ENCODE results near the gene TMC7. TPM values are rescaled to one million over a fixed set of nuclear protein-coding genes. Genes with fewer than 3 reads are reported as not detected.
A peak's percentile ranks its signal among the peaks of the same experiment; 100 is the strongest.

TMC7 gene
- total RNA-seq, 1 experiment from 2014 or later: 1.6 TPM

DNA sequence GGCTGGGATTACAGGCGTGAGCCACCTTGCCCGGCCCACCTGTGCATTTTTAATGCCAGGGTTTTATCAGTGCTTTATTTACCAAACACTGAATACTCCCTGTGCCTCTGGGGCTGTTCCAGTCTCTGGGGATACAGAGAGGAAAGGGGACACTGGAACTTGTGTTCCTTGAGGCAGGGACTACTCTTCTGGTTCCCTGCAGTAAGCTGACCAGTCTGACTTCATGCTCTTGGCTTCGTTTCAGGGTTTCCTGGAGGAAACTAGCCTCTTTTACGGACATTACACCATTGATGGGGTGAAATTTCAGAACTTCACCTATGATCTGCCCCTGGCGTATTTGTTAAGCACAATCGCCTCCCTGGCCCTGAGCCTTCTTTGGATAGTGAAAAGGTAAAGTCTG lies 46.2 kb downstream of the TMC7 start:
- DNase-seq (ENCODE audit: low read depth): no peak

DNA sequence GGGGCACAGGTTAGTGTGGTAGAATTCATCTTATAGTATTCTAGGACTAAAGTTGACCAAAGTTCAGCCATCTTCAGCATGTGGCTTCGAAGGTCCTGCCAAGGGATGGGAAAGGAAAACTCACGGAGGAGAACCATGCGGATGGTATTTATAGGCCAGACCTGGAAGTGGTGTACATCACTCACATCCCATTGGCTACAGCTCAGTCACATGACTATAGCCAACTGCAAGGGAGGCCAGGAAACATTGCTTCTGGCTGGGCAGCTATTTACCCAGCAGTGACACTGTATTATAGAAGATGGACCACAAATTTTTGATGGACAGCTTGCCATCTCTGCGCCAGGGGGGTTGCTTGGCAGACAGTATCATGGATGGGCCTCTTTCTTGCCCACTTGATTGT lies 48.0 kb downstream of the TMC7 start:
- no peak for DNase-seq (ENCODE audit: low read depth)

DNA sequence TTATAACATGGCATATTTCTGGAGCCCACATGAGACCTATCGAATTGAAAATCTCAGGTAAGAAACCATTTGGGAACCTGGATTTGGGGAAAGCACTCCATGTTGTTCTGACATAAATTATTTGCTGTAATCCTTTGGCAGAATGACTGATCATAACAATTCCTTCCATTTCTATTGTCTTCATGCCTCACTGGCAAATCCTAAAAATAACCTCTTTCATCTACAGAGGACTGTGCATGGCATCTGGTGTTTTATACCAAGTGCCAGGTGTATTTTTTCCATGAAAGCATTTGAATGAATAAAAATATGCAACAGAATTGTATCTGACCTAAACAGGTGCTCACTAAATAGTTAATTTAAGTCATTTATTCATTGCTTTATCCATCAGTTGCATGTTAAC lies 50.0 kb downstream of the TMC7 start:
- DNase-seq (ENCODE audit: low read depth): no peak

DNA sequence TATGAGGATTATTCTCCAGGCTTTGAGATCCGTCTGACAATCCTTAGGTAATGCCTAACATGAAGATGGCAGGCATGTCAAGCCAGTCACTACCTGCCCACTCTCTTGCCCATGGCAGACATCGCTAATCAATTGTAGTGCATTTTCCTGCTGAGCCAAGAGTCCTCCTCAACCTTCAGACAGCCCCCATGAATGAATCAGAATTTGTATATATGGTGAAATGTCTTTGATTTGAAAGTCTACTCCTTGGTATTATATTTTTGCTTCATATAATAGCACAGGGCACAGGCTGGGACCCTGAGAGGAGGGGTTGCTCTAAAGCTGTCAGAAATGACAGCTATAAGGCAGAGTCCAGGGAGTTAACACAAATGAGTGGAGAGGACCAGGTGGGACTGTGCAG lies 56.7 kb downstream of the TMC7 start:
- DNase-seq (ENCODE audit: low read depth): no peak

DNA sequence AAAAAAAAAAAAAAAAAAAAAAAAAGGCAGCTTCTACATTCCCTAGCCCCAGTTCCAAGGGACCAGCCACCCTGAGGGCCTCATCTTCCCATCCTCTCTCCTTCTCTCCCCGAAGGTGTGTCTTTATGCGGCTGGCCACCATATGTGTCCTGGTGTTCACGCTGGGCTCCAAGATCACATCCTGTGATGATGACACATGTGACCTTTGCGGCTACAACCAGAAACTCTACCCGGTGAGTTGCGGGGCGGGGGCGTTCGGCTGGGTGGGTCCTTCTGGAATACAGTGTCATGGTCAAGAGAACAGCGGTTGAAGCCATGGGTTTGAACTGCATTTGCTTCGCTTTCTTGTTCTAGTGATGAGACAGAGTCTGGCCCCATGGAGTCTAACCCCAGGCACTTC lies 61.0 kb downstream of the TMC7 start:
- DNase-seq (ENCODE audit: low read depth): peak; percentile 86

DNA sequence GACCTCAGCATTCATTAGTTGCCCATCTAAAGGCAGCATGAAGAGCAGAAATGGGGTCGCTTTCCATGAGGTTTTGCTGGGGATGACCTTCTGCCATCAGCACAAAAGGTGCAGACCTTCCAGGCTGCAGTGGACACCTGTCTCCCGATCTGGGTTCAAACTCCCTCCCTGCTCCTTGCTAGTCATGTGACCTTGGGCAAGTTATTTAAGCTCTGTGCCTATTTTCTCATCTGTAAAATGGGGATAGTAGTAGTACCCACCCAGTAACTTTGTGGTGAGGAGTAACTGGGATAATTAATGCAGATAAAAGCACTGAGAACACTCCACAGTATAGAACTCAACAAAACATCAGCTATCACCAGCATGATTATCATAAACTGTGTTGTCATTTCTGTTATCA lies 62.3 kb downstream of the TMC7 start:
- no peak for DNase-seq (ENCODE audit: low read depth)

DNA sequence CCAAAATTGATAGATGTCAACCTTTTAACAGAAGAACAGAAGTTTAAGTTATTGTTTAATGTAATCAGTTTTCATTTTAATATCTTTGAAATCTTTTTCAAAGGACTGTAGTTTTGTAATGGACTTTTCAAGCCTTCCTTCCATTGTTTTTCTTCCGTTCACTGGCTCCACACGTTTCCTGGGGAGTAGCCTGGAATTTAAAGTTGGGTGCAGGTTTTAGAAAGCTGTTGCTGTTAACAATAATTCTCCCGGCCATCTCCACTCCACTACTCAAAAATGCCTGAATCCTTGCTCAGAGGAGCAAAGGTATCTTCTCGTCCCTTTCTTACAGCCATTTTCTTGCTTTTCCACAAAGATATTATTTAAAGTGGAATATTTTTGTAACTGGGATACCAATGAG lies 79.0 kb downstream of the TMC7 start:
- DNase-seq (ENCODE audit: low read depth): no peak

DNA sequence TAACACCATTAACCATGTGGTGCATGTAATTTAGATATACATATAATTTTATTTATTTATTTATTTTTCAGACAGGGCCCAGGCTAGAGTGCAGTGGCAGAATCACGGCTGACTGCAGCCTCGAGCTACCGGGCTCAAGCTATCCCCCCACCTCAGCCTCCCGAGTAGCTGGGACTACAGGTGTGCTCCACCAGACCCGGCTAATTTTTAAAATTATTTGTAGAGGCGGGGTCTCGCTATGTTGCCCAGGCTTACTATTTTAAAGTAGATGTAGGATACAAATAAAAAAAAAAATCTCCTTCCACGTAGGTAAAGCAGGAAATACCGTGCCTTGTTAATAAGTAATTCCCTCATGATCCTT lies 83.2 kb downstream of the TMC7 start:
- DNase-seq (ENCODE audit: low read depth): no peak

DNA sequence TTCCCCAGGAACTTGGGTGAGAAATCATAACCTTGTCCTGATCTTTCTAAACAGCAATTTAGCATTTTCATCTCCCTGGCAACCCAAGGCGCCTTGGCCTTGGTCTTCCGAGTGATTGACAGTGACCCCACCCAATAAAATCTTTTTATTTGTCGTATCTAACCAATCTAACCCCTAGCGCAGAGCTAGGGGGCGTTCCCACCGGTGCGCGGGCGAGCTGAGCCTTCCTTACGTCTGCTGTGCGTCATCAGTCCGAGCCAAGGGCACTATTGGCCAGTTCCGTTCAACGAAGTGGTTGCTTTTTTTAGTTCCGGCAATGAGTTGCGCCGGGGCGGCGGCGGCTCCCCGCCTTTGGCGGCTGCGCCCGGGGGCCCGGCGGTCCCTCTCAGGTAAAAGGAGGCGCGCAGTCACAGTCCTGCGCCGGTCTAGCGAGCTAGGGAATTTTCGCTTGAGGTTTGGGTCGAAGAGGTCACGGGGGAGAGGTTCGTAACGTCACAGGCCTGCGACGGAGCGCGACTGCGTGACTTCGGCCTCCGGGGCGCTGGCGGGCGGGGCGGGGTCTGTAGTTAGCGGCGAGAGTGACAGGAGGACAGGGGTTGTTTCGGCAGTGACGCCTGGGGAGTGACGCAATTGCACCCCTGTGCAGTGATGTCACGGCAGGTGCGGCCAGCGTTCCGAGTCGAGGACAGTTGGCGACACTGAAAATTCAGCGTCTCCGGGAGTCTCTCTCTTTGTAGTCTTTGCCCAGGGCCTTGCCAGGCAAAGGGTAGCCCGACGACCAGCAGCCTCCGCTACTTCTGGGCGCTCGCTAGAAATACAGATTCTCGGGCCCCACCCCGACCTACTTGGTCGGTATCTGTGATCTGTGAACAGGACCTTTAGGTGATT lies 83.9 kb downstream of the TMC7 start, which contains the start of gene COQ7:
Gene COQ7 (plus strand): TSS at position 266 of the 888 bp plus-strand sequence. CDS start 51 bp downstream, at position 317.
- DNase-seq (ENCODE audit: low read depth): peak; percentile 100

DNA sequence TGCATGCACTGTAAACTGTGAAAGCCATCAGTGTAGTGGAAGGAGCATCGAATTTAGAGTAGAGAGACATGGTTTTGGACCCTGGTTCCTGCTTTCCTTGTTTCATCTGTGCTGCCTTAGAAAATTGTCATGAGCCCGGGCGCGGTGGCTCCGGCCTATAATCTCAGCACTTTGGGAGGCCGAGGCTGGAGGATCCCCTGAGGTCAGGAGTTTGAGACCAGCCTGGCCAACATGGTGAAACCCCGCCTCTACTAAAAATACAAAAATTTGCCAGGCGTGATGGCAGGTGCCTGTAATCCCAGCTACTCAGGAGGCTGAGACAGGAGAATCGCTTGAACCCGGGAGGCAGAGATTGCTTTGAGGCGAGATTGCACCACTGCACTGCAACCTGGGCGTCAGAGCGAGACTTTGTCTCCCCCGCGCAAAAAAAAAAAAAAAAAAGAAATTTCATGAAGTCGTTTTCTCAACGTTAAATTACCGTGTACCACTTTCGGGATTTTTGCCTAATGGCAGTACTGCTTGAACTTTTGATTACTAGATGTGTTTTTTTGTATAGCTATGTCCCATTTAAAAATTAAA lies 84.6 kb downstream of the TMC7 start:
- no peak for DNase-seq (ENCODE audit: low read depth)

DNA sequence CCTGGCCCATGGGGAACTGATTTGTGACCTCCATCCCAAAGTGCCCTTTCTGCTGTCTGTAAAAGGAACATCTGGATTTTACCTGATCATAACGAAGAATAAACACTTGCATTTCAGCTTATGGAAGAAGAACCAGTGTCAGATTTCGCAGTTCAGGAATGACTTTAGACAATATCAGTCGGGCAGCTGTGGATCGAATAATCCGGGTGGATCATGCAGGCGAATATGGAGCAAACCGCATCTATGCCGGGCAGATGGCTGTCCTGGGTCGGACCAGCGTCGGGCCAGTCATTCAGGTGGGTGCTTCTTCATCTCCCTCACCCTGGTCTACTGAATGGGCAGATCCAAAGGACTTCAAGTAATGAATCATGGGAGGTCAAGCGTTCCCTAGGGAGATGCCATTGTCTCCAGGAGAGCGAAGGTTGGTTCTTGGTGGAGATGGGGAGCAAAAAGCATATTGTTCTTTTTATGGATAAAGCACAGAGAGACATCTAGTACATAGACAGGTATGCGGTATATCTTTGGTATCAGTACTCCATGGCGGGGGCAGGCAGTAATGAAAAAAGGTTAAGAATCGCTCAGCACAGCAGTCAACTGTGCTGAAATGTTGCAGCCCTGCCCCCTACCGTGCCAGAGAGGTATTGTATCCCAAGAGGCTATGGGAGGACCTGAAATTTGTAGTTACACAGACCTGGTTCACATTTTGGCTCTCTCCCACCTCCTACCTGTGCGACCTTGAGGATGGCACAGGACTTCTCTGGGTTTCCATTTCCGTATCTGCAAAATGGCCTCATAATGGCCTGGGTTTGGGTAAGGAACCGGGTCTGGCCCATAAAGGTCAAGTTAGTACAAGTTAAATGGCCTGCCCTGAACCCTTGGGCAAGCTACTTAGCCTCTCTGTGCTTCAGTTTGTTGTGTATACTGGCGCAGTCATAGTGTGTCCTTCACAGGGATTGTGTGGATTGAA lies 88.4 kb downstream of the TMC7 start:
- peak; percentile 50 for DNase-seq (ENCODE audit: low read depth)

DNA sequence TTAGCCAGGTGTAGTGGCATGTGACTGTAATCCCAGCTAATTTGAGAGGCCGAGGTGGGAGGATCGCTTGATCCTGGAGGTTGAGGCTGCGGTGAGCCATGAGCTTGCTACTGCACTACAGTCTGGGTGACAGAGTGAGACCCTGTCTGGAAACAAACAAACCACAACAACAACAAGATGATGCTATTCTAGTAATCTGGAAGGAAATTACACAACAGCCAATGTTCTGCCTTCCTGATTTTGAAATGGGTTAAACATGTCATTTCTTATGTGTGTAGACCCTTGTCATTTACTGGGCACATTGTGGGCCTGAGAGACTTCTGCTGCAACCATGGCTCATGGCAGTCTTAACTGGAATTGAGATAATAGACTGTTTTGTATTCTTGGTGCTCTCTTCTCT lies 89.6 kb downstream of the TMC7 start:
- DNase-seq (ENCODE audit: low read depth): no peak

DNA sequence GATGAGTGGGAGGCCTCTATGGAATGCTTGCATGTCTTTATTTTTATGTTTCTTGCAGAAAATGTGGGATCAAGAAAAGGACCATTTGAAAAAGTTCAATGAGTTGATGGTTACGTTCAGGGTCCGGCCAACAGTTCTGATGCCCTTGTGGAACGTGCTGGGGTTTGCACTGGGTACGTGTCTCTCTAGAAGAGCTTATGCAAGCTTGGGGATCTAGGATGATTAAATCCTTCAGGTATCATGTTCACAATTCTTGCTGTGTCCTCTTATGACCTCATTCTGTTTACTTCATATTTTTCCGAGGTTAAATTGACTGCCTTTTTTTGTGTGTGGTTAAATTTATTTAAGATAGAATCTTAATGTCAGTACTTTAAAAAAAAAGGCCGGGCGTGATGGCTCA lies 90.1 kb downstream of the TMC7 start:
- DNase-seq (ENCODE audit: low read depth): no peak

DNA sequence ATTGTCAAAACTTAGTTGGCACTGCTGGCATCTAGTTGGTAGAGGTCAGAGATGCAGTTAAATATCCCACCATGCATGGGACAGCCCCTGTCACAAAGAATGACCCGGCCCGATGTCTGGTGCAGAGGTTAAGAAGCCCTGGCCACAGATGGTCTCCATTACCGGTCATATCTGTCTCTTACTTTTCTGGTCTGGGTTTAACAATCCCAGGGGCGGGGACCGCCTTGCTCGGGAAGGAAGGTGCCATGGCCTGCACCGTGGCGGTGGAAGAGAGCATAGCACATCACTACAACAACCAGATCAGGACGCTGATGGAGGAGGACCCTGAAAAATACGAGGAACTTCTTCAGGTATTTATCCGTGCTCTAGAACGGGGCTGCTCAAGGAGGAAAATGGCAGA lies 91.8 kb downstream of the TMC7 start:
- DNase-seq (ENCODE audit: low read depth): no peak

DNA sequence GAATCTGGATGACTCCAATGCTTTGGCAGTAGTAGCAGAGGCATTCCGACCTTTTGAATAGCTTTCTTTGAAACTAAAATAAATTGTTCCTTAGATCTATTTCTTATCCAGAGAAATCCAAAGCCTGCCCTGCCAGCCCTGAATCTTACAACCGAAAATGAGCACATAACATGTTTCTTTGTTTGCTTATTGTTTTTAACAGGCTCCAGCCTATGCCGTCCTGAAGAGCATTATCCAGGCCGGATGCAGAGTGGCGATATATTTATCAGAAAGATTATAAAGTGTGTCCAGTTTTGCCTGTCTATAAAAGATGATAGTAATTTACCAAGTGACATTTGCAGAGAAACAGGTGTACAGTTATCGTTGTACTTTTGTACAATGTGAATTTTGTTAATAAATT lies 94.1 kb downstream of the TMC7 start:
- DNase-seq (ENCODE audit: low read depth): no peak

DNA sequence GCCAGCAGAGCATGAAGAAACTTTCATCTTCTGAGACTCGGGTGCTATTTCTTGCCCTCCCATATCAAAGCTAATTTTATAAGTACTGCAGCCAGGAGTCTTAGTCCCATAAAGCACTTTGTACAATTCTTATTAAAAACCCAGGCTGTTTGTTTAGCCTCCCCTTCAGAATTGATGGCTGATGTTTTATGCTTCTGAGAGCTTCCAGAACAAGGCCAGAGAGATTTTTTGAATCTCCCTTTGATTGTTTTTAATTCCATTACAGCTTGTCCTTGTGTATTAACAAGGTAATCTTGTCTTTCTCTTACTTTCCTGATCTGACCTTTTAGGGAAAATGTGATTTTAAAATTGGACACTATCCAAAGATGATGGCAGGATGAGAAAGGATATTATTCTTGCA lies 99.9 kb downstream of the TMC7 start:
- no peak for DNase-seq (ENCODE audit: low read depth)

DNA sequence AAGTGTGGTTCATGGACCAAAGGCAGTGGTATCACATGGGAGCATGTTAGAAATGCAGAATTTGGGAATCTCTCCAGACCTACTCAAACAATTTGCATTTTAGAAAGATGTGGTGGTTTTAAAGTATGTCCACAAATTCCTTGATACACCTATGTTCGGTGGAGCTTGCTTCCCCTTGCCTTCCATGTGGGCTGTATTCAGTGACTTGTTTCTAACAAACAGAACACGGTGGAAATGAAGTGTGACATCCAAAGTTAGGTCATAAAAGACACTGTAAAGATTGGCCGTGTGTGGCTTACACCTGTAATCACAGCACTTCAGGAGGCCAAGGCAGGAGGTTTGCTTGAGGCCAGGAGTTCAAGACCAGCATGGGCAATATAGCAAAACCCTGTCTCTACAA lies 100.4 kb downstream of the TMC7 start:
- DNase-seq (ENCODE audit: low read depth): no peak

DNA sequence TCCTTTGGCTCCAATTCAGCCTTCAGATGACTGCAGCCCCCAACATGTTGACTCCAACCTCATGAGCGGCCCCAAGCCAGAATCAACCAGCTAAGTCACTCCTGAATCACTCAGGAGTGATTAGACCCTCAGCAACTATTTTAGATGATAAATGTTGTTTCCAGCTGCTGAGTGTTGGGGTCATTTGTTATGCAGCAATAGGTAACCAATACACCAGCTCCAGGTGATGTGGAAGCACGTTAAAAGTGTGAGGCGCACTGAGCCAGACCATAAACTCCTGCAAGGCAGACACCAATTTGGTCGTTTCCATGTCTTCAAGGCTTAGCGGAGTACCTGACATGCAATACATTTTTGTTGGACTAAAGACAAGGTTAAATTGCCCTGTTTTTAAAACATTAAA lies 101.1 kb downstream of the TMC7 start:
- DNase-seq (ENCODE audit: low read depth): no peak

DNA sequence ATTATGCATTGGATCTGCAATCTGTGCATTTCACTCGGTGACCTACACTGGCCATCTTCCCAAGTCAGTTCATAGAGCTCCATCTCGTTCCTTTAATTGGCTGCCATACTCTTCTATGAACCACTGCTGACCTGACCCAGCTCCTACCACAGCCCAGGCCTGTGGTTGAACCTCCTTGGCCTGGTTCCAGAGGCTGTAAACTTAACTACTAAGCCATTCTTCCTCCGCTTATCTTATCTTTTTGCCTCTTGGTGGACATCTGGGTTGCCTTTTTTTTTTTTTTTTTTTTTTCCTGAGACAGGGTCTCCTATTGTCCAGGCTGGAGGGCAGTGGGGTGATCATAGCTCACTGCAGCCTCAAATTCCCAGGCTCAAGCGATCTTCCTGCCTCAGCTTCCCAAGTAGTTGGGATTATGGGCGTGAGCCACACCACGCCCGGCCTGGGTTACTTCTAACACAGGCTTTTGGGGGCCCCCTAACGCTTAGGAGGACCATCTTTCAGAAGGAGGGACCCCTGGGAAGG lies 102.0 kb downstream of the TMC7 start:
- peak; percentile 69 for DNase-seq (ENCODE audit: low read depth)

DNA sequence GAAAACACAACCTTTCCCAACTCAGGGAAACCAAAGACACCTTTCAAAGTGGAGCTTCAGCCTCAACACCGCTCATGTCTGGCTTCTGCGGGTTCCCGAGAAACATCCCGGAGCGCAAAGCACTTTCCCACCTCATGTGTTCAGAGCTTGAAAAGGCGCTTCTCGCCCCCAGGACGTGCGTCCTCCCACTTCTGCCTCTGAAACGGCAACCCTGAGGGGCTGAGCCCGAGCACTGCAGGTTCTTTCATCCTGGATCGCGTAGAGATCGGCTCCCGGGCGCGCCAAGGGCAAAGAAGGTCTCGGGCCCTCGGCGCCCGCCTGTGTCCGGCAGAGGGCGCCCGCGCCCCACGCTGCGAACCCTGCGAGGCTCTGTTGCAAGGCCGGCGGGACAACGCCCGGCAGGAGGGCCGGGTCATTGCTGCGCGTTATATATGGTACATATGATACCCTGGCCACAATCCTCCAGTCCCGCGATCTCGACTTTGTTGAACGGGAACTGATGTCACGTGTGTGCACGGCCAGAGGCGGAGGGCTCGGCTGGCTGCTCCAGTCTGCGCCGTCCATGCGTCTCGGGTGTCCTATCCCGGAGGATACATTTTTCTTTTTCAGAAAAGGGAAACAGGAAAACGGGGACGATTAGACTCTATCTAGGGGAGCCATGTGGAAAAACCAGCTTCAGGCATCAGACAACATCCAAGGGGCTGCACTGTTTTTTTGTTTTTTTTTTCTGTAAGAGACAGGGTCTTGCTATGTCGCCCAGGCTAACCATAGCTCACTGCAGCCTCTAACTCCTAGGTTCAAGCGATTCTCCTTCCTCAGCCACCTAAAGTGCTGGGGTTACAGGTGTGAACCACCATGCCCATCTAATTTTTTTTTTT lies 102.8 kb downstream of the TMC7 start:
- DNase-seq (ENCODE audit: low read depth): peak; percentile 93

DNA sequence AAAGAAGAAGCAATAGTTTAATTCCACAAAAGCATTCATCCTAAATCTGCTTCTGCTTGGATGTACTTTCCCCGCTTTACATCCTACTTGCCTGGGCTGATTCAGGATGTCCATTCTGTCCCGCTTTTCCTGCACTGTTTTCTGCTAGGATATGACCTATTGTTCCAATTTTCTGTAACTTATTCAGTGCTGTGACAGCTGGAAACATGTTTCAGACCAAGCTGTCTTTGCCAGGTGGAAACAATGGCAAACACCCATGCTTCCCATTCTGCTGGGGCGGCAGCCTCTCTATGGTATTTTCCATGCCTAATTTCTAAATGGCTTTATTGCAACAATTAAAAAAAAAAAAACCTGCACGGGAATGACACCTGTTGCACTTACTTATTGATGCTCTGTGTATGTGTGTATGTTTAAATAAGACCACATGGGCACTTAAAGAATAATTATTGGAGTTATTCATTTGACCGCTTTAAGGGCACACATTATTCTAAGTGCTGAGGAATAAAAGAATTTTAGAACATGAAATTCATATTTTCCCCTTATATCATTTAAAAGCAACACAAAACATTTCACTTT lies 104.7 kb downstream of the TMC7 start:
- DNase-seq (ENCODE audit: low read depth): no peak

All from RPMI7951 (cell line).